Measurements from ENCODE around the gene OPA3.
A peak's percentile ranks its signal among the peaks of the same experiment; 100 is the strongest.

The OPA3 gene

GRCh38 chr19:45601115-45601514 lies 16.5 kb upstream of the OPA3 start:
- H3K9me3 ChIP-seq (ENCODE audit: control insufficient read depth, low read length): no peaks in the 10 kb centered on the region
- 80% methylated on average over 1 of the region's 10 CpGs for WGBS
- peak overlapping the region in 1 of 2 experiments; percentile 75 for H3K4me3 ChIP-seq (ENCODE audit: insufficient read depth in 1 of 2, low read depth in 1 of 2, low read length in 2 of 2)
- no peak overlapping the region for H2BK12ac ChIP-seq (ENCODE audit: low read length in 2 of 2)
- H4K91ac ChIP-seq (ENCODE audit: low read length): no peak overlapping the region
- H3K23ac ChIP-seq (ENCODE audit: low read length in 2 of 2): no peak overlapping the region
- H3K18ac ChIP-seq (ENCODE audit: low read depth in 1 of 2, low read length in 2 of 2): peak overlapping the region in 1 of 2 experiments; percentile 33
- DNase-seq: no peak
- peaks cover 65 to 69% of the 10 kb centered on the region in 2 experiments for H3K27me3 ChIP-seq (ENCODE audit: control insufficient read depth in 1 of 2, insufficient read depth in 1 of 2, low read length in 2 of 2)
- no peaks in the 10 kb centered on the region for H3K79me1 ChIP-seq (replicated peaks; ENCODE audit: low read length, poor library complexity, severe bottlenecking)
- H3K4me2 ChIP-seq (ENCODE audit: low read length, poor library complexity, severe bottlenecking): no peak overlapping the region
- no peak overlapping the region for H3K4ac ChIP-seq (ENCODE audit: low read depth in 1 of 2, low read length in 2 of 2)
- no peak overlapping the region for H3K27ac ChIP-seq (ENCODE audit: low read length, poor library complexity, severe bottlenecking)
- H2AK5ac ChIP-seq (ENCODE audit: low read length, severe bottlenecking): no peak overlapping the region
- H3K36me3 ChIP-seq (ENCODE audit: control insufficient read depth in 1 of 2, insufficient read depth in 2 of 2, low read depth in 1 of 2, low read length in 2 of 2): no peaks in the 10 kb centered on the region
- H3K9ac ChIP-seq (ENCODE audit: low read length): peak overlapping the region; percentile 53
- no peak overlapping the region for H2BK120ac ChIP-seq (ENCODE audit: low read depth, low read length)
- peaks cover 12% of the 10 kb centered on the region for H3K4me1 ChIP-seq (ENCODE audit: control insufficient read depth, insufficient read depth, low read depth, low read length)
- H2AFZ ChIP-seq (ENCODE audit: low read depth, low read length): no peak overlapping the region
- H2BK15ac ChIP-seq (ENCODE audit: low read depth, poor library complexity, severe bottlenecking): peak overlapping the region; percentile 48
- H3K14ac ChIP-seq (ENCODE audit: low read length in 2 of 2): no peak overlapping the region
- H2BK5ac ChIP-seq (ENCODE audit: low read depth, low read length, poor library complexity, severe bottlenecking): no peak overlapping the region
- H4K8ac ChIP-seq (ENCODE audit: low read length): peak overlapping the region; percentile 69

GRCh38 chr19:45600340-45600885 lies 15.8 kb upstream of the OPA3 start:
- Histone ChIP-seq H3K9ac (ENCODE audit: low read length) (no peak overlapping the region), H3K36me3 (ENCODE audit: control insufficient read depth in 1 of 2, insufficient read depth in 2 of 2, low read depth in 1 of 2, low read length in 2 of 2) (no peaks in the 10 kb centered on the region), H3K9me3 (ENCODE audit: control insufficient read depth, low read length) (no peaks in the 10 kb centered on the region), H3K79me1 (replicated peaks; ENCODE audit: low read length, poor library complexity, severe bottlenecking) (no peaks in the 10 kb centered on the region), H3K14ac (ENCODE audit: low read length in 2 of 2) (no peak overlapping the region), H2BK12ac (ENCODE audit: low read length in 2 of 2) (no peak overlapping the region), H3K18ac (ENCODE audit: low read depth in 1 of 2, low read length in 2 of 2) (no peak overlapping the region), H4K8ac (ENCODE audit: low read length) (no peak overlapping the region), H3K4me1 (ENCODE audit: control insufficient read depth, insufficient read depth, low read depth, low read length) (peaks cover 12% of the 10 kb centered on the region), H2BK5ac (ENCODE audit: low read depth, low read length, poor library complexity, severe bottlenecking) (no peak overlapping the region), H2AK5ac (ENCODE audit: low read length, severe bottlenecking) (no peak overlapping the region), H2AFZ (ENCODE audit: low read depth, low read length) (no peak overlapping the region), H3K4me2 (ENCODE audit: low read length, poor library complexity, severe bottlenecking) (no peak overlapping the region), H4K91ac (ENCODE audit: low read length) (no peak overlapping the region), H3K4ac (ENCODE audit: low read depth in 1 of 2, low read length in 2 of 2) (no peak overlapping the region), H3K4me3 (ENCODE audit: insufficient read depth in 1 of 2, low read depth in 1 of 2, low read length in 2 of 2) (no peak overlapping the region), H3K27ac (ENCODE audit: low read length, poor library complexity, severe bottlenecking) (no peak overlapping the region), H2BK15ac (ENCODE audit: low read depth, poor library complexity, severe bottlenecking) (no peak overlapping the region), H2BK120ac (ENCODE audit: low read depth, low read length) (no peak overlapping the region), H3K27me3 (ENCODE audit: control insufficient read depth in 1 of 2, insufficient read depth in 1 of 2, low read length in 2 of 2) (peaks cover 71 to 76% of the 10 kb centered on the region in 2 experiments), H3K23ac (ENCODE audit: low read length in 2 of 2) (no peak overlapping the region)
- 53% methylated on average over 5 of the region's 5 CpGs for WGBS
- DNase-seq: no peak

DNA sequence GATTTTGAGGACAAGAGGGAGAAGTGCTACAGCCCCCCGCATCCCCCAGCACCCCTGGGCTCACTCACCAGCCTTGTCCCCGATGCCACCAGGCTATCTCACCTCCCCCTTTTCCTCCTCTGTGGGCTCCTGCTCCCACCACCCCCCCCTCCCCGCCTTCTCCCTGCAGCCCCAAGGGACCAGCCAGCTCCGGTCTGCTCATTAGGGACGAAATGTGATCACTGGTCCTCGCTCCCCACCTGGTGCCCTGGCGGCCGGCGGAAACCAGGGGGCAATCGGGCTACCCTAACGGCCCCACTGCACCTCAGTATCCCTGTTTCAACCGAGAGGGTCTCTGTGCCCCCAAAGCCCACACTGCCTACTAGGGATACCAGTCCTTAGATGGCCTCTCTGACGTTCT lies 14.7 kb upstream of the OPA3 start:
- H3K18ac ChIP-seq (ENCODE audit: low read depth in 1 of 2, low read length in 2 of 2): no peak overlapping the region

DNA sequence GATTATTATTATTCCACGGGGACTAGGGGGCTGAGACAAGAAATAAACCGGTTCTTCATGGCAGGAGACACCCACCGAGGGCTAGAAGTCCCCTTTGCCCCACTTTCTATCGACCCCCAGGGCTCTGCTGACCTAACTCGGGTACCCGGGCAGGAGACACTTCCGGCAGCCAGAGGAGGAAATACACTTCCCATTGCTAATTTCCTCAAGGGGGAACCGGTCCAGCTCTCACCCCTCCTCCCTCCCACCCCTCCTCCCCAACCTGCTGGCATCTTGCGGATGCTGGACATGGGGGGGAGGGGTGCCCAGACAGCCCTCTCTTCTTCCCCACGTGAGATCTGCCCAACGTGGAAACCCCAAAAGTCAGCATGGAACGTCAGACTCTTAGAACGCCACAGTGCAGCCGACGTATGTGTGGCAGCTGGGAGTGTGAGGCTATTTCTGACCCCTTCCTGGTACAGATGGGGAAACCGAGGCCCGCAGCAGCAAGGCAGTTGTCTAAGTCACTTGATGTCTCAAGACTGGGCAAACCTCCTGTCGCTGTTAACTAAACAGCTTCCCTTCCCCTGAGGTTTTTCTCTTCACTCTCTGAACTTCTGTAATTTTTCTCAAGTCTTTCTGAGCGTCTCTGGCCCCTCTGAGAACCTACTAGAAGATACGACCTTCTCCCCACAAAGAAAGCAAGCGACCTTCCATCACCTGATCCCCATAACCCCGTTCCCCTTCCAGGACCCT lies 13.8 kb upstream of the OPA3 start:
- Histone ChIP-seq H3K4me2 (ENCODE audit: low read length, poor library complexity, severe bottlenecking) (no peak overlapping the region), H2BK5ac (ENCODE audit: low read depth, low read length, poor library complexity, severe bottlenecking) (no peak overlapping the region), H3K27me3 (ENCODE audit: control insufficient read depth in 1 of 2, insufficient read depth in 1 of 2, low read length in 2 of 2) (peaks cover 71 to 78% of the 10 kb centered on the region in 2 experiments), H3K79me1 (replicated peaks; ENCODE audit: low read length, poor library complexity, severe bottlenecking) (no peaks in the 10 kb centered on the region), H3K27ac (ENCODE audit: low read length, poor library complexity, severe bottlenecking) (no peak overlapping the region), H2BK120ac (ENCODE audit: low read depth, low read length) (peak overlapping the region; percentile 42), H3K14ac (ENCODE audit: low read length in 2 of 2) (no peak overlapping the region), H4K8ac (ENCODE audit: low read length) (peak overlapping the region; percentile 62), H2BK15ac (ENCODE audit: low read depth, poor library complexity, severe bottlenecking) (no peak overlapping the region), H2BK12ac (ENCODE audit: low read length in 2 of 2) (peak overlapping the region; percentile 50 to 69), H3K4ac (ENCODE audit: low read depth in 1 of 2, low read length in 2 of 2) (peak overlapping the region in 1 of 2 experiments; percentile 48), H3K4me1 (ENCODE audit: control insufficient read depth, insufficient read depth, low read depth, low read length) (peaks cover 12% of the 10 kb centered on the region), H4K91ac (ENCODE audit: low read length) (peak overlapping the region; percentile 5), H3K23ac (ENCODE audit: low read length in 2 of 2) (peak overlapping the region in 1 of 2 experiments; percentile 38), H2AK5ac (ENCODE audit: low read length, severe bottlenecking) (no peak overlapping the region), H3K4me3 (ENCODE audit: insufficient read depth in 1 of 2, low read depth in 1 of 2, low read length in 2 of 2) (peak overlapping the region in 1 of 2 experiments; percentile 67), H3K36me3 (ENCODE audit: control insufficient read depth in 1 of 2, insufficient read depth in 2 of 2, low read depth in 1 of 2, low read length in 2 of 2) (no peaks in the 10 kb centered on the region), H3K9ac (ENCODE audit: low read length) (peak overlapping the region; percentile 56), H2AFZ (ENCODE audit: low read depth, low read length) (peak overlapping the region; percentile 30), H3K18ac (ENCODE audit: low read depth in 1 of 2, low read length in 2 of 2) (peak overlapping the region; percentile 28 to 55), H3K9me3 (ENCODE audit: control insufficient read depth, low read length) (no peaks in the 10 kb centered on the region)
- WGBS: 17% methylated on average over 18 of the region's 22 CpGs
- DNase-seq: no peak

More for the DNA sequence above, 14.7 kb upstream of the OPA3 start:
- Histone ChIP-seq H3K4me2 (ENCODE audit: low read length, poor library complexity, severe bottlenecking) (no peak overlapping the region), H3K36me3 (ENCODE audit: control insufficient read depth in 1 of 2, insufficient read depth in 2 of 2, low read depth in 1 of 2, low read length in 2 of 2) (no peaks in the 10 kb centered on the region), H2BK120ac (ENCODE audit: low read depth, low read length) (peak overlapping the region; percentile 27), H3K9ac (ENCODE audit: low read length) (no peak overlapping the region), H2BK12ac (ENCODE audit: low read length in 2 of 2) (no peak overlapping the region), H4K8ac (ENCODE audit: low read length) (no peak overlapping the region), H3K9me3 (ENCODE audit: control insufficient read depth, low read length) (no peaks in the 10 kb centered on the region), H3K27ac (ENCODE audit: low read length, poor library complexity, severe bottlenecking) (no peak overlapping the region), H3K4me1 (ENCODE audit: control insufficient read depth, insufficient read depth, low read depth, low read length) (peaks cover 12% of the 10 kb centered on the region), H3K23ac (ENCODE audit: low read length in 2 of 2) (no peak overlapping the region), H2AK5ac (ENCODE audit: low read length, severe bottlenecking) (no peak overlapping the region), H2BK15ac (ENCODE audit: low read depth, poor library complexity, severe bottlenecking) (peak overlapping the region; percentile 3), H4K91ac (ENCODE audit: low read length) (no peak overlapping the region), H3K27me3 (ENCODE audit: control insufficient read depth in 1 of 2, insufficient read depth in 1 of 2, low read length in 2 of 2) (peaks cover 71 to 79% of the 10 kb centered on the region in 2 experiments), H2BK5ac (ENCODE audit: low read depth, low read length, poor library complexity, severe bottlenecking) (no peak overlapping the region), H2AFZ (ENCODE audit: low read depth, low read length) (no peak overlapping the region), H3K79me1 (replicated peaks; ENCODE audit: low read length, poor library complexity, severe bottlenecking) (no peaks in the 10 kb centered on the region), H3K14ac (ENCODE audit: low read length in 2 of 2) (no peak overlapping the region), H3K4me3 (ENCODE audit: insufficient read depth in 1 of 2, low read depth in 1 of 2, low read length in 2 of 2) (peak overlapping the region in 1 of 2 experiments; percentile 31), H3K4ac (ENCODE audit: low read depth in 1 of 2, low read length in 2 of 2) (no peak overlapping the region)
- DNase-seq: no peak
- 43% methylated on average over 13 of the region's 13 CpGs for WGBS
